CD4-positive, alpha-beta T cell treated with Interleukin-12 subunit alpha and Interleukin-12 subunit beta, for 1 hour (primary cell): ENCODE data around the gene BMPER.

ENCODE experiments used
- DNase-seq: peaks from one replicate; pipeline ENCODE4 v3.0.0-alpha.2; 2020

The BMPER gene

GRCh38 chr7:34034728-34035127, 129.4 kb downstream of the BMPER start:
- DNase-seq, result no peak

DNA sequence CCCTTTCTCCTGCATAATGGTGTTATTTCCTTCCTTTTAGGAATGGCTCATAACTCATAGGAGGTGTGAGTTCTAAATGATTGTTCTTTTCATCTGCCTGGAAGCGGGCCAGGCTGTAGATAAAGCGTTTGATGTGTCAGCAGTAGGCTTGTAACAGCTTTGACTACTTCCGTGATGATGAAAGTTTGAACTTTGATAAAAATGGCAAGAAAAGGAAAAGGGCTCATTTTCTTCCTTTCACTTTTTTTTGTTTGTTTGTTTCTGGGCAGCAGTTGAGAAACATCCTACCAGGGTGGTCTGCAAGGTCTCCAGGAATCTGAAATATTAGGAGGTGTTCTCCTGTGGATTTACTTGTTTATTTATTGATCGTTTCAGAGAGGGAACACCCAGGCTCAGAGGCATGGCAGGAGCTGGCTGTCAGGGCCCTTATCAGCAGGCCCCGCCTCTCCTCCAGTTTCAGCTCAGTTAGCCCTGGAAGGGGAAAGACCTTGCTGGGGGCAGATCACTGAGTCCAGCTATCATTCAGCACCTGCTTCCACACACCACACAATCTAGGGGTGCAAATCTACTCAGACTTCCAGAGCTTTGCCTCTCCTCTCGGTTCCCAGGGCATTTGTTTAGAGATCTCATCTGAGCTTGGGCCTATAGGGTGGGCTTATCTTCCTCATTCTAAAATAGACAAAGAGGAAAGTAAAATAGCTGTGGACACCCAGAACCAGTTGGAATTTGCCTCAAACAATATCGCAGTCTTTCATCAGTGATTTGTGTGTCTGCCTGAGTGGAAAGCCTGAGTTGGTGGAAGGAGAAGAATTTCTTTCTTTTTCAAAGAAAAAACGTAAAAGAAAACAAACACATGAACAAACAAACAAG, 130.9 kb downstream of the BMPER start:
- no peak for DNase-seq

- no peak for DNase-seq
These were observed 131.8 kb downstream of the BMPER start for GRCh38 chr7:34036972-34037792.

- DNase-seq, result no peak
These were observed 133.6 kb downstream of the BMPER start for GRCh38 chr7:34038816-34039470.

GRCh38 chr7:34041707-34042106, 136.4 kb downstream of the BMPER start:
- no peak for DNase-seq

DNA sequence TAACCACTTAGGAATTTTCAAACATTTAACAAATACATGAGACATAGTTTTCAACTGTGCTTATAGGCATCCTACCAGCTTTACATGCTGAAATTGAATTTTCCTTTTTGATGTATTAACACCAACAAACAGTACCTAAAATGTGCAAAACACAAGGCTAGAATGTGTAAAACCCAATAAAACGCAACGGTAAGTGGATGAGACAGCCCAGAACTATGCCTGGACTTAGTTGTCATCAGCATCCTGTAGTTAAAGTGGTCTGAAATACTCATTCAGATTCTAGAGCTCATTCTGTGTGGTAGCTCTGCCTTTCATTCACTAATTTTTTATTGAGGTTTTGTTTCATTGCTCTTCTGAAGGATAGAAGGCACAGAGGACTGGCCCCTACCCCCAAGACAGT, 137.1 kb downstream of the BMPER start:
- DNase-seq, result no peak

- no peak for DNase-seq
These were observed 138.3 kb downstream of the BMPER start for GRCh38 chr7:34043461-34044305.

DNA sequence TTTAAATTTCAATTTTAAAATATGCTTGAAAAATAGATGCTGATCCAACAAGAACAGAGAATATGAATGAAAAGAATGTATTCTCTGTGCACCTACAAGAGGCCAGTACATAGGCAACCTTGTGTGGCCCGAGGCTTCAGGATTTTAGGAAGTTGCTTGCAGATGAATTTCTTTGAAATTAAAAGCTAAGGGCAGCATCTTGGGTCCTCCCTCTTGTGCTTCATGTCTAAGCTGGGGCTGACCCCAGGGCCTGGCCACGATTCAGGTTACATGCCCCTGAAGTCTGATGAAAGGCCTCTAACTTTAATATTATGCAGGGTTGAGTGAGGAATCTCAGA, 138.9 kb downstream of the BMPER start:
- DNase-seq, result no peak

DNA sequence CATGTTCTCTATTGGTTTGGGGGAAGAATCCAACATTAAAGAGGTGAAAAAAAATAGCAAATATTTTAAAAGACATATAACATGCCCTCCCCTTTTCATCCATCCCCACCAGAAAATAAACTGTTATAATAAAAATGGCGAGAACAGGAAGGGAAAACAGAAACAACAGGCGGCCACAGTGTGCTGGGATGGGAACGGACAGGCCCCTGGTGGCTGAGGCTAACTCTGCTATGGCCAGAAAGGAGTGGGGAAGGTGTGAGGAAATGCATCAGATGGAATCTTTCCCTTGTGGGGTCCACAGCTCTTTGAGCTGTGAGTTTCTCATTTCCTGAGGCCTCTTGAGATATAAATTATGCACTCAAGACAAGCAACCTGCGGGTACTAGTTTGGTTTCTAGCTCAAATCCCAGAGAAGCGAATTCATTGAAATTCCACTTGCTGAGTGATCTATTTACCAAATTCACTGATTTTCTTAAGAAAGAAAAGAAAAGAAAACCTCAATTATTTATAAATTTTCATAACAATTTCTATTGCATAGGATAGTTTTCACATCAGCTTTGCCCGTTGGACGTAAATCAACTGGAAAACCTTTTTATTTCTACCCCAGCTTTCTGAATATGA, 139.5 kb downstream of the BMPER start:
- DNase-seq, result no peak

GRCh38 chr7:34048445-34048844, 143.1 kb downstream of the BMPER start:
- DNase-seq, result no peak

- no peak for DNase-seq
These were observed 148.7 kb downstream of the BMPER start for GRCh38 chr7:34054075-34054474.

DNA sequence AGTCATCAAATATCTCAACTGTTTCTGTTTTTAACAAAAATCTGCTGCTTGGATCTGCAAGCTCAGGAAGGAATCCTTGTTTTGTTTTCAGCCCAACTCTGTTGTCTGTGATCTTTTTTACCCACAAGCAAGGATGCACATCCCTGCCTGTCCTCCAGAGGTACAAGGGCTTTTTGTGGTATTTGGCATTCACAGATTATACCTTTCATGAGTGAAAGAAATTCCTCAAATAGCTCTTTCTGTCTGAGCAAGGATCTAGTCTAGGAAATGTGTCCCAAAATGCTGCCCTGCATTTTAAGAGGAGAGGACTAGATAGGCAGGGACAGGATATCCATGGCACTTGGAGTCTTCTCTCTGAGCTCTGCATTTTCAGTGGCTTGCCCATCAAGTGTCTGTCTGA, 151.8 kb downstream of the BMPER start:
- no peak for DNase-seq

DNA sequence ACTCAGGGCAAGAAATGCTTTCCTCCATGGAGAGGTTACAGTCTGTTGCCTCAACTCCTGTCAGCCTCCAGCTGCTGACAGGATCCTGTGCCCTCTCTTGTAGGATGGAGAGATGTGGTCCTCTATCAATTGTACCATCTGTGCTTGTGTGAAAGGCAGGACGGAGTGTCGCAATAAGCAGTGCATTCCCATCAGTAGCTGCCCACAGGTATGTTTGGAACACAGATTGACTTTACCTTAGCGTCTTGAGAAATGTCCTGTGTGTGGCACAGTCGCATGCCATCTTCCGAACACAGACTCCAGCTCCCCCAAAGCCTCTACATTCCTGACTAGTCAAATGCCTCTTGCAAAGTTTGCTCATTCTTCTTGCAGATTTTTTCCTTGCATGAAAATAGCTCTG, 152.6 kb downstream of the BMPER start:
- DNase-seq, result no peak

- DNase-seq, result no peak
These were observed 153.4 kb downstream of the BMPER start for GRCh38 chr7:34058801-34059135.

DNA sequence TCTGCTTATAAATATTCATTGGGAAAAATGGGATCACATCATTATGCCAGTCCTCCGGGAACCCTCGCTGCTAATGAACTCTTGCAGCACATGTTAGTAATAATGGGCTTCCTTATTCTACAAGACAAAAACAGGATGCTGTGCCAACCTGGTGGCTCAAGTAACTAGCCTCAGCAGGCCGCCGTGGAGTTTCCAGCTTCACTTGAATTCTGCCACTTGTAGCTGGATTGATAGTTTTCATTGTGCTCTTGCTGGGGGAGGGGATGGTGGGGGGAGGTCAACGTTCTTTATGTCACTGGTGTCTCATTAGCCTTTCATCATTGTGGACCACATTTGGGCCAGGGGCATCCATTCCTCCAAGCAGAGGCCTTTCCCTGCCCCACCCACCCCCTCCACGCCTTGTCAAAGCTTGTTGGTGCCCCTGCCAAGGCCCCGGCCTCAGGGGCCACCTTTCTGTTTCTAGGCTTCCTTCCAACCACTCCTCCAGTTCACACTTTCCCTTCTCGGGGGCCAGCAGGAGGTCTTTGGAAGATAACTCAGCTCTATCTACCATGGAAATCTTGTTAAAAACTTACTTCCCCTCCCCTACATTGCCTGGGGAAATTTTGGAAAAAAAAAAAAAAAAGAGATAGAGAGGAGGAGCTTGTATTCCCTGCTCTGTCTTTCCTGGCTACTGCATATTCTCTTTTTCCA, 153.9 kb downstream of the BMPER start:
- no peak for DNase-seq

DNA sequence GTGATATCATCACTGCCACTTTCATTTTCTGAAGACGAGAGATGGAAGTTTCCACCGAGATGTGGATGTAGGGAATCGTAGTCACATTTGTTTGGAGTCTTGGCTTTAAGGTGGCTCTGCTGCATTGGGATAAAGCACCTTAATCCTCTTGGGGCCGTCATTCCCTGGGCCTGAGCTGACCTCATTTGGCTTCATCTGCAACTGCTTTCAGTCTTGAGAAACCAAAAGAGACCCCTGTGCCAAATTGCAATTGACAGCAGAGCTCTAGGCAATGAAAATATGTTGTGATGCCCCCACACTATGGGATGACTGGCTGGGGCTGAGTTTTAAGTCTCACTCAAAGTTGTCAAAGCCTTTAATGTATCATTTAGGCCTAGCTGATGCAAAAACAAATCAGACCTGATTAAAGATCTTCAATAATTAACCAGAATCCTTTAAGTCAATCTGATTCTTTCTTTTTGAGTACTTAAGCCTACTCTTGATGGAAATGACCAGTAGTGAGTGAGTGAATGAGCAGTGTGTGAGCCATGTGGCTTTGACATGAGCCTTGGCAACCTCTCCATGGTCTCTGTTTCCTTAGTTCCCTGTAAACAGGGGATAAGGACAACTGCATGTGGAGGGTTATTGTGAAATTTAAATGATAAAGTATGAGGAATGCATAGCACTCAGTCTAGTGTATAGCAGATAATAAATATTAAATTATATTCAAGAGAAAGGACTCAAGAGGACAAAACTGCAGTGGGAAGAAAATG, 155.0 kb downstream of the BMPER start:
- DNase-seq, result no peak

- no peak for DNase-seq
These were observed 155.8 kb downstream of the BMPER start for GRCh38 chr7:34061149-34061548.

DNA sequence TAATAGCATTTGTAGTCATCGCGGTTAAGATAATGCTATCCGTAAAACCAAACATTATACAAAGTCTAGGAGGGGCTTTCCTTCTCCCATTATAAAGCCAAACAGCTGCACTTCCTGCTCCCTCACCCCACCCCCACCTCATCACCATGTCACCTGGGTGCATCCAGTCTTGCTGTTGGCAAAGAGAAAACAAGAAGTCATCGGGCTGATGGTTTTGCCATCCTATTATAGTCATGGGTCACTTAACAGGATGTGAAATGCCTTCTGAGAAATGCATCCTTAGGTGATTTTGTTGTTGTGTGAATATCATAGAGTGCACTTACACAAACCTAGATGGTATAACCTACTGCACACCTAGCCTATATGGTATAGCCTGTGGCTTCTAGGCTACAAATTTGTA, 157.0 kb downstream of the BMPER start:
- DNase-seq, result no peak

DNA sequence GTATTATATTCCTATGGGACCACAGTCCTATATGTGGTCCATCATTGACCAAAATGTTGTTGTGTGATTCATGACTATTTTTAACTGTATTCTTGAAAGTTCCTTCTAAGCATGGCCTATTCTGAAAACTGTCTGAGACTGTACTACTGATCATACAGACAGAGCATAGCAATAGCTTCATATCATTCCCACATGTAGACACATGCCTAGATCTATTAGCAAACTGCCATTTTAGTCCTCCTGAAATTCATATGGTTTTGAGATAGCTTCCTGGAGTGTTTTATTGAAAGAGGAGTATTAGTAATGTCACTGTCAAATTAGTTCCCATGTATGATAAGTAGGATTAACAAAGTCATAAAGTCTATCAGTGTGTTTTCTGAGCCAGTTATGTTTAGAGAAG, 157.5 kb downstream of the BMPER start:
- DNase-seq, result no peak

- DNase-seq, result no peak
These were observed 159.3 kb downstream of the BMPER start for GRCh38 chr7:34064519-34065158.

DNA sequence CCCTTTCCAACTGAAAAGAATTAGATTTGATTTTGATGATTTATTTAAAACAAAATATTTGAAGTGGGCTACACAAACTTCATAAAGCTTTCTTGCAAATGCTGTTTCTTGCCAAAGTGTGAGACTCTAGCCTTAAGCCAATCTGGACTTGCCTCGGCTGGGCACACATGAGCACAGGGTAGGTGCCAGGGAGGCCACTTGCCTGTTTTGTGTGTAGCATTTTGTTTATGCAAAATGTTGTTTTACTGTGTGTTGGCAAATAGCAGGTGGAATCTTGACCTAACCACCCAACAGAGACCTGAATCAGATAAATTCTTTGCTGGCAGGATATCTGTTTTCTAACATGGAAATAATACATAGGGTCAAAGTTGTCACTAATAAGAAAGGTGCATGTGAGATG, 161.1 kb downstream of the BMPER start:
- no peak for DNase-seq
